Activated CD8-positive, alpha-beta memory T cell treated with anti-CD3 and anti-CD28 coated beads for 1 hour (primary cell): ENCODE measurements around the gene MDGA2.
"Not testable (repeated sequence)": the region's sequence is repeated elsewhere in the genome, so short reads cannot be mapped to it uniquely, and the experiment has no call there.

ENCODE experiments used
- DNase-seq, 2 donors: peaks; one replicate each; pipeline ENCODE4 v3.0.0-alpha.2; 2020; ENCODE audit warnings: low read depth in 1 of 2; ENCODE audit errors: extremely low read depth in 1 of 2

MDGA2 gene

GRCh38 chr14:47624126-47624525, 51.3 kb downstream of the MDGA2 start:
- DNase-seq = not testable (repeated sequence)

- DNase-seq = no peak
Observed at GRCh38 chr14:47619392-47619791, 56.0 kb downstream of the MDGA2 start.

- no peak for DNase-seq
Observed at GRCh38 chr14:47606566-47606965, 68.8 kb downstream of the MDGA2 start.

GRCh38 chr14:47596860-47597259, 78.5 kb downstream of the MDGA2 start:
- no peak for DNase-seq

- no peak for DNase-seq
Observed at GRCh38 chr14:47596232-47596631, 79.2 kb downstream of the MDGA2 start.

- no peak for DNase-seq
Observed at GRCh38 chr14:47595552-47595951, 79.9 kb downstream of the MDGA2 start.

- DNase-seq = no peak
Observed at GRCh38 chr14:47590767-47591495, 84.5 kb downstream of the MDGA2 start.

- no peak for DNase-seq
Observed at GRCh38 chr14:47585447-47585846, 90.0 kb downstream of the MDGA2 start.

GRCh38 chr14:47567273-47567672, 108.1 kb downstream of the MDGA2 start:
- DNase-seq = no peak

GRCh38 chr14:47557894-47558293, 117.5 kb downstream of the MDGA2 start:
- no peak for DNase-seq

GRCh38 chr14:47555333-47555732, 120.1 kb downstream of the MDGA2 start:
- DNase-seq = no peak

- no peak for DNase-seq
Observed at GRCh38 chr14:47549886-47550285, 125.5 kb downstream of the MDGA2 start.

- DNase-seq = no peak
Observed at GRCh38 chr14:47543459-47543858, 131.9 kb downstream of the MDGA2 start.

- no peak for DNase-seq
Observed at GRCh38 chr14:47541662-47542061, 133.7 kb downstream of the MDGA2 start.

GRCh38 chr14:47539031-47539461, 136.4 kb downstream of the MDGA2 start:
- no peak for DNase-seq

- no peak for DNase-seq
Observed at GRCh38 chr14:47536341-47536740, 139.1 kb downstream of the MDGA2 start.

- no peak for DNase-seq
Observed at GRCh38 chr14:47526591-47527244, 148.7 kb downstream of the MDGA2 start.

GRCh38 chr14:47524524-47524923, 150.9 kb downstream of the MDGA2 start:
- DNase-seq = no peak

GRCh38 chr14:47520382-47520781, 155.0 kb downstream of the MDGA2 start:
- DNase-seq = no peak

GRCh38 chr14:47511829-47512228, 163.6 kb downstream of the MDGA2 start:
- no peak for DNase-seq

- DNase-seq = no peak
Observed at GRCh38 chr14:47509957-47510356, 165.4 kb downstream of the MDGA2 start.

GRCh38 chr14:47507861-47508260, 167.5 kb downstream of the MDGA2 start:
- DNase-seq = no peak
